Kidney tubule cell (primary cell): ENCODE data around the gene RFTN1.
A peak's percentile ranks its signal among the peaks of the same experiment; 100 is the strongest.

Source experiments
- DNase-seq: peaks from one replicate; pipeline ENCODE4 v3.0.0-alpha.2; 2018; ENCODE audit warnings: low spot score

Gene RFTN1

DNA sequence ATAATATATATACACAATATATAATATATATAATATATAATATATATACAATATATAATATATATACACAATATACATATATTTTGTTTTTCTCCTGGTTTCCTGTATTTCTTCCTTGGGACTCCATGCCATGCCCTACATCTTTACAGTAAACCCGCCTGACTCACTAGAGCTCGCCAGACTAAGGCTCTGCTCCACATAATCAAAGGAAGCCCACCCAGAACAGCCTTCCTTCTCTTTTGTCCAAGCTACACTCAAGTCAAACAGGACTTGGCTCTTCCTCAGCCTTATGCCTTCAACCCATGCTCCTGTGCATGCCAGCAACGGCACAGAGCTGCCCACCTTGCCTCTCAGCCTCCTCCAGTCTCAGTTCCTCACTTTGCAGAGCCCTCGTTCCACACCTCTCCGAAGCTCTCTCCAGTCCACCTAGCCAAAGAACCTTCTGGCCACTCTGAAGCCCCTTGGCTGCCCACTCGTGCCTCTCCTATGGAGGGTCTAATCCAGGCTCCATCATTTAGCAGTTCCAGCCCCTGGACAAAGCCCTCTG is 109.1 kb downstream of the RFTN1 start:
- no peak for DNase-seq

DNA sequence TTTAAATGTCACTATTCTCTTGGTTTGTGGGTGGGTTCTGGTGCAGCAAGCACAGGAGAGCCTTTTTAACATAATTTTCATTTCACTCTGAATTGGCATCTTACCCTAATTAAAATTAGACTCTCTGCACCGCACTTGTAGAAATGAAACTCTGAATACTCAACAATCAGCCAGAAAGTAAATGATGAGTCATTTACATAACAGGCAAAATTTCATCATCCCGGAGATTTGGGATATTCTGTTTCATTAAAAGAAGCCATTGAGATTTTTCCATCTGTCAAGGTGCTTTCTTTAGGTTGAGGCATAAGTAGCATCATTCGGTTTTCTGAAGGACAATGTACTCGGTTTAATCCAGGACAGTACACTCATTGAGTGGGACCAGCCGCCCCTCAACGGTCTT is 111.0 kb downstream of the RFTN1 start:
- no peak for DNase-seq

DNA sequence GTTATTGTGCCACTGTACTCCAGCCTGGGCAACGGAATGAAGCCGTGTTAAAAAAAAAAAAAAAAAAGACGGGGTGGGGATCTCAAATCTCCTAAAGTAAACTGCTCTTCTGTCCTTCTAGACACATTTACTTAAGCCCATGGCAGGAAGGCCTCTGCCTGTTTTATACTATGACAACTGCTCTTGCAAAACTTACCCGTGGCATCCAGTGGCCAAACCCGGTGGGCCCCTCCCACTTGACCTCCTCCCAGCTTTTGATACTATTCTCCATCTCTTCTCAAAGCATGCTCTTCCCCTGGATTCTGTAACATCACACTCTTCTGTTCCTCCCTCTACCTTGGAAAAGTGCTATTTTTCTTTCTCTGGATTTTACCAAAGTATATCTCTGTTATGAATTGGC is 112.2 kb downstream of the RFTN1 start:
- no peak for DNase-seq

DNA sequence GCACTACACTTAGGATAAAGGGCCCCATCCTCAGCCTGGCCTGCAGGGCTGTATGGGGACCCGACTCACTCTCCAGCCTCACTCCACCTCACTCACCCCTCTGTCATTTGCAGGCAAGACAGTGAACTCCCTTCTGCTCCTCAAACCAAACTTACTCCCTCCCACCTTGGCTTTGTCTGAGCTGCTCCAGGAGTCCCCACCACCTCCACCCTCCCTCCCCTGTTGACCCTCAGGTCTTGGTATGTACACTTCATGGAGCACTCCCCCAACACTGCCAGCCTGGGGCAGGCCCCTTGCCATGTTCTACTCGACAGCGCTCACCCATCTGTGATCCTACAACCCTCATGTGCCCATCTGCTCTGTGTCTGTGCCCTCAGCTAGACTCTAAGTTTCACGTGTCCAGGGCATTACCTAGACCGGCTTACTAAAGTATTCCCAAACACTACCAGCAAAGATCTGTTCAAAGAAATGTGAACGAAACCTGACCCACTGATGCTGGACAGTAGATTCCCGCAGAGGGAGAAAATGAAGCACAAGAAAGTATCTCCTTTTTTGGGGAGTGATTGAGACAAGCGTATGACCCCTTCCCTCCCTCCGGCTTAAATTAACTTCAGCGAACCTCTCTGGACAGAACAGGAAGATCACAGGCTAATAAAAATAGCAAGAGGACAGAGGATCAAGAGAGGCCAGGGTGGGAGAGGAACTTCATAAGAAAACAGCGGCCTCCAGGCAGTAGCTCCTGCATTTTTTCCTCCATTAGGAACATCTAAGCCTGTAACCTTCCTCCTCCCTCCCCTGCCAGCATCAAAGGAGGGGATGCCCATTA is 113.2 kb downstream of the RFTN1 start:
- no peak for DNase-seq

DNA sequence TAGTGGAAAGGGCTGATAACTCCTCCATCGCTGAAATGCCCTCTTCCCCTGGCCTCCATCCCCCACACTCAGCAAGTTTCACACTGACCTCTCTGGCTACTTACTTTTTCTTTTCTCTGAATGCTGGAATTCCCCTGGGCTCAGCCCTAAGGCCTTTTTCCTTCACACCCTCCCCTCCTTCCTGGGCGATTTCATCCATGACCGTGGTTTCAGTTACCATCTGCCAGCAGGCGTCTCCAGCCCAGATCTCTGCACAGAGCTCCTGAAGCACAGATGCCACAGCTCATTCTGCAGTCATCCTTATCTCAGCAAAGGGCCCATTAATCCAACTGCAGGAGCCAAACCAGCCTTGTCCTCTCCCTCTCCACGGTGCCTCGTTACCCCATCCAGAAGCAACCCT is 114.0 kb downstream of the RFTN1 start:
- DNase-seq = peak; percentile 94

DNA sequence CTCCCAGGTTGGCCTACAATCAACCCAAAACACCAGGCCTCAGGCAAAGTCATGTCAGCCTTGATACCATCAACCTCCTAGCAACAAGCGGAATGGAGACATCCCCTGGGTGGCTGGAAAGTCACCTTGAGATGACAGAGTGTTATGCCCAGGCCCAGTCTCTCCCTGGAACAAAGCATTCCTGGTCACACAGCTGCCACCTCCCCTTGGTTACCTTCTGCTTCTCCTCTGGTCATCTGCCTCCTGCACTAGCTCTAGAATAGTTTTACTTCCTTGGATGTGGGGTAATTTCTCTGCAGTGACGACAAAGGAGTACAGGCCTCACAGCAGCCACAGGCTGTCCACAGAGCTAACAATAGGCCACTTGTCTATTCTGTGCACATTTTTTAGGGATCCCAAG is 114.9 kb downstream of the RFTN1 start:
- peak; percentile 15 for DNase-seq

DNA sequence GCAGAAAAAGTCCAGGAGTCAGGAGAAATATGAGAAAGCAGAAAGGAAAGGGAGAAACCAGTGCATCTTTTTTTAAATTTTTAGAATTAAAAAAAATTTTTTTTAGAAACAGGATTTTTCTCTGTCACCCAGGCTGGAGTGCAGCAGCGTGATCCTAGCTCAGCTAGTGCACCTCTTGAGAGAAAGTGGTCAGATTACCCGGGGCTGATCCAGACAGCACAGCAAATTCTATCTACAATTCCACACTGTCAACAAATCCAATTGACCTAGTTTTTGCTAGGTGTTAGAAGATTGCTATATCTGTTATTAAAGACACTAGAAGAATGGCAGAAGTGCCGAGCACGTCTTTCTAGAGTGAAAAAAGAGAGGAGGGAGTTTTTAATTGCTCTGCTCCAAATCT is 117.3 kb downstream of the RFTN1 start:
- DNase-seq = no peak

DNA sequence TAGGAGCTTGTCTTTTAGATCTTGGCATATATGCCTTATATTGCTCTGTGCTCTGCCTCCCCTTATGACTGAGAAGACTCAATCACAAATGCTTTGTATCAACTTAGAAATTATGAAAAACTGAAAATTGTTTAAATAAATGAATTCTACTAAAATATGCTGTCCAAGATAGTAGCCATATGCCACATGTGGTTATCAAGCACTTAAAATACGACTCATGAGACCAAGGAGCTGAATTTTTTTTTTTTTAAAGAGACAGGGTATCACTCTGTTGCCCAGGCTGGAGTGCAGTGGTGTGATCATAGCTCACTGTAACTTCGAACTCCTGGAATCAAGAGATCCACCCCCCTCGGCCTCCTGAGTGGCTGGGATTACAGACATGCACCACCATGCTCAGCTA is 118.3 kb downstream of the RFTN1 start:
- no peak for DNase-seq

DNA sequence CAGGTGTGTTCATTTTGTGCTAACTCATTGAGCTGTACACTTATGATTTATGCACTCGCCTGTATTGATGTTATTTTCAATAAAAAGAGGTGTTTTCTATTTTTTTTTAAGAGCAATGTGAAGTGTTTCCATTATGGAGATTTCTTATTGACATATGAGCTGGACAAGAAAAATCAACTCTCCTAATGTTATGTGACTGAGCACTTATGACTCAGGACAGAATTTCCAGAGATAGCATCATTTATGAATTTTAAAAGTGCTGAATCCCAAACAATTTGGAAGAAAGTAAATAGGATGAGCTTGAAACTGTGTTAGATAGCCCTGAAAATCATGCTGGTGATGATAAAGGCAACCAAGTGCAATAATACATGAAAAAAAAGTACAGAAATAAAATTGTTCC is 118.9 kb downstream of the RFTN1 start:
- DNase-seq = no peak

DNA sequence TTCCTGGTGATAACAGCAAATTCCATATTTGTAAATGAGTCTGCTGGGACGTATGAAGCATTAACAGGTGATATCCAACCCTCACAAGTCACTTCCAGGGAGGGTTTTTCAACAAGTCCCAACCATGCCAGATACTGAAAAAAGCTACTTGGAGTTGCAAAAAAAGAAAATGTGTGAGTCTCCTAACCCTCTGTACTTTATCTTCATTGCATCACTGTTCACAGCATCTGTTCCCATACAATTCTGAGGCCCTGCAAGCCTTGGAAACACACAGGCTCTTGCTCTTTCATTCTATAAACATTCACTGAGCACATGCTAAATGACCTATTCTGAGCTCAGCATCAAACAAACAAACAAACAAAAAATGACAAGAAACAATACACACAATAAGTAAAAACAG is 120.8 kb downstream of the RFTN1 start:
- no peak for DNase-seq

DNA sequence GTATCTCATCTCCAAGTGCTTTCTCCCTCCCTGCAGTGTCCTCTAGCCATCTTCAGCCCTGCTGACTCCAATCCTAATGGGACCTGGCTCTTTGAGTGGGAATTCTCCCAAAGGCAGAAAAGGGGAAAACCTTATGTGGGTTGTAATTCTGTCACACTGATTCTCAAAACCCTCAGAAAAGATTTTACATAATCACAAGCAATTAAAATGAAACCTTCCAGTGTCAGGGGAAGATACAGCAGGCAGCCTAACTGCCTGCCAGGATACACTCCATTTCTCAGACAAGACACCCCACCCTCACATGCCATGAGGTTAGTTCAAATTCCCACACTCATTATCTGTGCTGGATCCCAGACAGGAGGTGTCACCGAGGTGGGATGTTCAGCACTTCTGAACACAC is 121.4 kb downstream of the RFTN1 start:
- DNase-seq = no peak

DNA sequence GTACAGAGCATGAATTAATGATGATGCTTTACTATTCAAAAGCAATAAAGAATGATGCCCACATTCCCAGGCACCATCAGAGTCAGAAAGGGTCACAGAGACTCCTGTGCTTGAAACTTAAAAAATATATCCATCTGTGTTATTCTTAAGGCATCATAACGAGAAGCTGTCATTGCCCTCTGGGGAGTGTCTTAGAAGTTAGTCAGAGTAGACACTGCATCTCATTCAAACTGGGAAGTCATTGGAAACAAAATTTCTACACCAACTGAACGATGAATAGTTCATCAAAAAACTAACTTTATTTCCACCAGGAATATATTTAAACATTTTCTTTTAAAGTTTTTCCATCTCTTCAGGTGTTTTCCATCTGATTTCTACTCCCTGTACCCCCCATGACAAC is 122.9 kb downstream of the RFTN1 start:
- DNase-seq = no peak

DNA sequence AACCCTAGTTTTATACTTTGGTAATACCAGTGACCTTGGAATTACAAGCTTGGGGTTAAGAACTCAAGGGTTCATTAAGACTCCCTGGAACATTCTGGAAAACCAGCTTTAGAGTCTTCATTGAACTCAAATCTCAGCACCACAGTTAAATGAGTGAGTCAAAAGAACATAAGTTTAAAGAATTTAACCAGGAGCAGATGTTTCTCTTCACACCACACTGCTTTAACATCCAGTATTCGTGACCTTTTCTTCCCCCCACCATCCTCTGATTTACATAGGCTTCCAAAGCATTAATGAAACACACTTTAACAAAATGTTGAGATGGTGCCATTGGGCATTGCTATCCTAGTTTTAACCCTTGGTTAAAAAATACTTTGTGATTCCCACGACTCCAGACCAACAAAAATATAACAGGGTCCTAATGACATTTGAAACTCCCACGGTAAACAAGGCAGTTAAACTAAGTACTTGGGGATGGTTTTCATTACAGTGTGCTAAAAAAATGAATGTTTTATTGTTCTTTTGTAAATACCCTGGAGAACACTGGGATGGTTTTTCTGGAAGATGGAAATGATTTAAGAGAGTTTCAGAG is 124.6 kb downstream of the RFTN1 start:
- no peak for DNase-seq

DNA sequence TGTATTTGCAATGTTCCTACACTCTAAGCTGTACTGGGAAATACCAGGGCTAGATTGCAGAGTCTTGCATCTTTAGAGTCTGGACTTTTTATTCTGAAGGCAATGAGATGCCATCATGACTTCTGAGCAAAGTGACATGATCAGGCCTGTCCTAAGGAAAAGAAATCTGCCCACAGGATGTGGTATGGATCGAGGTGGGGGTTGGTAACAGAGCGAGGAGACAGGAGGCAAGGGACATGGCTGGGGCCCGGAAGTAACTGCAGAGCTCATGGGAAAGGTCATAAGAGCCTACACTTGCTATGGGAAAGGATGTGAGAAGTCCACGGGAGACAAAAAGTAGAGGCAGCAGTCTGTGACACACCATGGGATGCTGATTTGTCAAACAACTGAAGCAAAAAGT is 126.9 kb downstream of the RFTN1 start:
- DNase-seq = no peak

DNA sequence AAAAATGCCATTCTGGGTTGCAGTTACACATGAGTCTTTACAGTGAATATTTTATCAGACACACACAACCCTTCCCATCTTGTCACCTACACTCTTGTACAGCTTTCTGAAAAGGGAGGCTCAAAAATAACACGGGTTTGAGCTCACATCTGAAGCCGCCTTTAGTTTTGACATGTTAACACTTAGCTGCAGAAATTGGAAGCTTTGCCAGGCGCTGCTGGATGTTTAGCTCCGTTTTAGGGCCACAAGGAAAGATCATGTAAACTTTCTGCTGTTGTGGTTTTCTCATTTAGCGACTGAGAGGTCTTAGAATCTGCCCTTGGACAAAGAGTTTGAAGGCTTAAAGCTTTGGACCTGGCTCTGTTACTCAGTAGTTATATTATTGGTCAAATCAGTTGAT is 128.3 kb downstream of the RFTN1 start:
- no peak for DNase-seq

DNA sequence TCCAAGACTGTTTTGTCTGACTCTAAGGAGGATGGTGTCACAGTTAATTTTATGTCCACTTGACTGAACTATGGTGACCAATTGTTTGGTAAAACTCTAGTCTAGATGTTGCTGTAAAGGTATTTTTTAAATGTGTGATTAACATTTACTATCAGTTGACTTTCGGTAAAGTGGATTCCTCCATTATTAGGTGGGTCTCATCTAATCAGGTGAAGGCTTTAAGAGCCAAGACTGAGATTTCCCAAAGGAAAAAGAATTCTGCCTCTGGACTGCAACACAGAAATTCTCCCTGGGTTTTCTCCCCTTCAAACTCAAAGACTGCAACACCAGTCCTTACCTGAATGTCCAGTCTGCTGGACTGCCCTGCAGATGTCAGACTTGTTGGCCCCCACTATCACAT is 129.6 kb downstream of the RFTN1 start:
- DNase-seq = no peak

DNA sequence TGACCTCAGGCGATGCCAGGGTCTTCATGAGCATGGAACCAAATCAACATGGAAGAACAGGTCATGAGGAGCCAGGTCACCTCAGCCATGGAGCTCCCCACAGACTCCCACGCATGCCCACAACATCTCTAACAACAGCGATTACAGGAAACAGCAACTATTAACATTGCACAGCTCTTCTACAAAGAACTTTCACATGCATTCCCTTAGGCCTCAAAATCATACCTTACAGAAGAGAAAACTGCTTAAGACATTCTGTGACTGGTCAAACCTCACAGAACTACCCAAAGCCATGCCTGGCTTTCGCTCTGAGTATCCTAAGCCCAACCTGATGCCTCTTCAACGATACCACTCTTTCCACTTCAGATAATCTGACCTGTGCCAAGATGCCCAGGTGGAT is 130.7 kb downstream of the RFTN1 start:
- DNase-seq = no peak

DNA sequence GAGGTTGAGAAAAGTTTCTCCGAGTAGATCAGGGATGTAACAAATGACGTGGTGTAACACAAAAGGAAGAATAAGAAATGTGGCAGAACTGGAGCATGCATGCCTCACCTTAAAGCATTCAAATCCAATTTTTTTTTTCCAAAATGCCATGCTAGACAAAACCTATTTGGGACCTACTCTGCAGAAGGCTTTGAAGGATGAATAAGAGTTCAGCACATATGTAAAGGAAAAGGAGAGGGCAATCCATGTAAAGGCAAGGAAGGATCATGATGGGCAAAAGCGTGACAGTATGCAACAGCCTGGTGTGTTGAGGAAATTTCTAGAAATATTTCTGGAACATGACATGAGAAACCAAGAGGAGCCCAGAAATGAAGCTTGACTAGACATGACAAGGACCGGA is 132.1 kb downstream of the RFTN1 start:
- DNase-seq = no peak

DNA sequence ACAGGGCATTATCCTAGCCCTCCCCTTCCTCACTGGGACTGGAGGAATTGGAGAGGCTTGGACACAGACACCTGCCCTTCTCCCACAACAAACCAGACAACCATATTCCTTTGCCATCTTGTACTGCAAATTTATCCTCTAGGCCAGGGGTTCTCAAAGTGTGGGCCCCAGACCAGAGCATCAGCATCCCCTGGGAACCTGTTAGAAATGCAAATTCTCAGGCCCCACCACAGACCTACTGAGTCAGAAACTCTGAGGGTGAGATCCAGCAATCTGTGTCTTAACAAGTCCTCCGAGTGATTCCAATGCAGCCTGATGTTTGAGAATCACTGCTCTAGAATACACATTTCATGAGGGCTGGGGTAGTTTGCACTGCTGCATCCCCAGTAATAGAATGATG is 133.1 kb downstream of the RFTN1 start:
- DNase-seq = no peak

DNA sequence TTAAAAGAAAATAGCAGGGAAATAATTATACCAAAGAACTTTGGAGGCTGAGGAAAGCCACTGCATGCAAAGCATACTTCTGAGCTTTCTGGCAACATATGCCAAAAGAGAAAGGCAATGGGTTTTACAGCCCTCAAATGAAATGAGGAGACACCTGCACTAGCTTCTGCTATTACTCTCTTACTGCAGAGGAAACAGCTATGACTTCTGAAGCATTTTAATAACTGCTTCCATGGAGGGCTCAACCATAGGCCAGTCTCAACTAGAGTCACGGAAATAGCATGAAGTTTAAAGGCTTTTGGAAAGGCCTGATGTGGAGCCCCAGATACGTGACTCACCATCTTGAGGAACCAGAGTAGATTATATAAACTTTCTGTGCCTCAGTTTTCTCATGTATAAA is 133.7 kb downstream of the RFTN1 start:
- DNase-seq = no peak

DNA sequence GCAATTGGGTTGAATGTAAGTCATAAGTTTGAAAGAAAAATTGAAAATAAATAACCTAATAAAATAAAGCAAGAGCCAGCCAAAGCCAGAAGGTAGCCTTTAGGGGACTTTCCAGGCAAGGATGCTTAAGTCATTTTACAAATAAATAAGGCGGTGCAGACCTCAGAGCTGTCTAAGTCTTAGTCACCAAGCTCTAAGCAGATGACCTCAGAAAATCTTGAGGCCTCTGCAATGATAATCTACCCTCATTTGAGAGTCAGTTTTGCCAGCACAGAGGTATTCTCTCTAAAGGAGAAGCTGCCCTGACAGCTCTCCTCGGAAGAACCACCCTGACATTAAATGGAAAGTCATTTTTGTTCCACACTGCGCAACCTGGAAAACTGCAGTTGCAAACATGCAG is 134.6 kb downstream of the RFTN1 start:
- peak; percentile 81 for DNase-seq

DNA sequence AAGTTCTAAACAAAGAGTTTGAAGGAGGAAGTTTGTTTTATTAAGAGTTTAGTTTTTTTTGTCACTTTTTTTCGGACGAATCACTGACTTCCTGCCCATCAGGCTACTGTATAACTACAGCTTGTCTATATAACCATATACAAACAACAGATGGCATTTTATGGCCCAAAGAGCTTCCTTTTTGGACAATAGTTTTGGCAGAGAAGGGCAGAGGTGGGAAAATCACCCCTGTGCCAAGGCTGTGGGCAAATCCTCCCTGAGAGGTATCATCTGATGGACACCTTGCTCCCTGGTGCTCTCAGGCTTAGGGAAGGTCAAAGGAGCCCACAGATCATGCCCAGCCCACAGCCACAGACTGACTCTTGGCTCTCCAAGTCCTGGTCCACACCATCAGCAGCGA is 135.1 kb downstream of the RFTN1 start:
- no peak for DNase-seq

DNA sequence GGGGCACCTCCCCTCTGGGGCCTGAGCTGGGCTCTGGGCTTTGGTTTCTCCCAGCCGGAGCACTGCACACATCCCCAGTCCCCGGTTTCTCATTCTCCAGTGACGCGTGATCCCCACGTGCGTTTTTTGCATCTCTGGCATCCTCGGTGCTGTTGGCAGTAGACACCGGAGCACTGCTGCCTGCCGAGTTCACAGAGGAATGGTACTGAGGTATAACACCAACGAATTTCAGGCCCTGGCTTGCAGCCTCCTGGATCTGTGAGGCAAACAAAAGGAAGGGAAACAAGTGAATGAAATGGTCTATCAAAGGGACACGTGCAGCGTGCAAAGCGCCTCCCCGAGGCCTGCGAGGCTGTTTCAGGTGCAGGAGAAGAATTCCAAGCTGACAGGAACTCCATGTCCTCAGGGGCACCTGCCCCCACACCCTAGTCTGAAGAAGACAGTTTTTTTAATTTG is 135.6 kb downstream of the RFTN1 start:
- DNase-seq = no peak

DNA sequence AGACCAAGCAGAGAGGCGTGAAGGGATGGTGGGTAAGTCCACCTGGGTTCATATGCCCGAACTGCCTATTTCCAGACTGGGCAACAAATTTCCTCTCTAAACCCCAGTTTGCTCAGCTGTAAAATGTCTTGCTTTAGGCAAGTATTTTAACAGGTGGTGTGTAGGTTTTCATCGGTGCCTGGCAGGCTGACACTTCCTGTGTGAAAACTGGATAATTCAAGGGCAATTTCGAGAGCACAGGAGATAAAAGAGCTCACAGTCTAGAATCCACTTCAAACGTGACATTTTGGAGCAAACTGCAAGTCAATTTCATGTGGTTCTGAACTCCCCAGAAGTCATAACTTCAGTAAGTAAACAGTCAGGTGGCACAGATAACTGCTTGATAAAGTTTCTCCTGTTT is 136.3 kb downstream of the RFTN1 start:
- no peak for DNase-seq
